H9 (cell line): ENCODE measurements around the gene BRAT1. TPM values are rescaled to one million over a fixed set of nuclear protein-coding genes. Genes with fewer than 3 reads are reported as not detected.

ENCODE experiments used
- DNase-seq: peaks from one replicate; pipeline ENCODE4 v3.0.0-alpha.2; 2017
- H2AFZ ChIP-seq: one replicate; pipeline ENCODE4 v1.6.1; 2013; ENCODE audit warnings: mild to moderate bottlenecking, low read length, control low read depth, moderate library complexity
- H2AK5ac ChIP-seq: 2 replicates; pipeline ENCODE4 v1.6.1; 2013; ENCODE audit warnings: low read length, control low read depth, mixed read lengths; ENCODE audit not compliant: insufficient read length
- H2BK120ac ChIP-seq: one replicate; pipeline ENCODE4 v1.6.1; 2013; ENCODE audit warnings: low read depth, mild to moderate bottlenecking, low read length, control low read depth, inconsistent platforms; ENCODE audit not compliant: poor library complexity, severe bottlenecking
- H2BK12ac ChIP-seq: 2 replicates; pipeline ENCODE4 v1.6.1; 2013; ENCODE audit warnings: low read length, control low read depth, mixed read lengths, low read depth; ENCODE audit not compliant: insufficient read length
- H2BK15ac ChIP-seq: 2 replicates; pipeline ENCODE4 v1.6.1; 2013; ENCODE audit warnings: low read depth, low read length, control low read depth
- H2BK20ac ChIP-seq: one replicate; pipeline ENCODE4 v1.6.1; 2013; ENCODE audit warnings: low read depth, mild to moderate bottlenecking, low read length, control low read depth, inconsistent platforms; ENCODE audit not compliant: poor library complexity, severe bottlenecking
- H2BK5ac ChIP-seq: 2 replicates; pipeline ENCODE4 v1.6.1; 2013; ENCODE audit warnings: low read length, control low read depth, mixed read lengths; ENCODE audit not compliant: insufficient read length
- H3K14ac ChIP-seq: 2 replicates; pipeline ENCODE4 v1.6.1; 2013; ENCODE audit warnings: low read length, control low read depth; ENCODE audit not compliant: insufficient read depth
- H3K18ac ChIP-seq: 2 replicates; pipeline ENCODE4 v1.6.1; 2013; ENCODE audit warnings: low read depth, mild to moderate bottlenecking, mixed read lengths, low read length, control low read depth; ENCODE audit not compliant: insufficient read length
- H3K23ac ChIP-seq: 2 replicates; pipeline ENCODE4 v1.6.1; 2013; ENCODE audit warnings: low read length, control low read depth, mixed read lengths, low read depth; ENCODE audit not compliant: insufficient read length
- H3K23me2 ChIP-seq: 2 replicates; pipeline ENCODE4 v1.6.1; 2013; ENCODE audit warnings: low read depth, mild to moderate bottlenecking, mixed read lengths, low read length, control low read depth; ENCODE audit not compliant: insufficient read length, poor library complexity, severe bottlenecking
- H3K27ac ChIP-seq: 2 replicates; pipeline ENCODE4 v1.5.1; 2013; ENCODE audit warnings: low read length, control low read depth, mixed read lengths, low read depth; ENCODE audit not compliant: insufficient read length
- H3K27me3 ChIP-seq: 2 replicates; pipeline ENCODE4 v1.6.1; 2013; ENCODE audit warnings: low read length, control low read depth, inconsistent platforms; ENCODE audit not compliant: insufficient read depth
- H3K4ac ChIP-seq: 2 replicates; pipeline ENCODE4 v1.6.1; 2013; ENCODE audit warnings: low read depth, mild to moderate bottlenecking, control low read depth, inconsistent platforms, low read length, moderate library complexity
- H3K4me1 ChIP-seq: 2 replicates; pipeline ENCODE4 v1.6.1; 2013; ENCODE audit warnings: low read length, control low read depth, inconsistent platforms; ENCODE audit not compliant: insufficient read depth
- H3K4me2 ChIP-seq: 2 replicates; pipeline ENCODE4 v1.6.1; 2013; ENCODE audit warnings: low read length, control low read depth, mixed read lengths; ENCODE audit not compliant: insufficient read length, insufficient read depth
- H3K56ac ChIP-seq: 2 replicates; pipeline ENCODE4 v1.6.1; 2013; ENCODE audit warnings: low read depth, mild to moderate bottlenecking, mixed read lengths, low read length, control low read depth; ENCODE audit not compliant: insufficient read length
- H3K79me1 ChIP-seq: 2 replicates; pipeline ENCODE4 v1.6.1; 2013; ENCODE audit warnings: low read depth, mild to moderate bottlenecking, moderate library complexity, low read length, control low read depth, inconsistent platforms; ENCODE audit not compliant: insufficient read depth, poor library complexity, severe bottlenecking
- H3K79me2 ChIP-seq: 2 replicates; pipeline ENCODE4 v1.6.1; 2013; ENCODE audit warnings: low read length, control low read depth, inconsistent platforms; ENCODE audit not compliant: insufficient read depth
- H3K9ac ChIP-seq: 2 replicates; pipeline ENCODE4 v1.6.1; 2013; ENCODE audit warnings: low read length, control low read depth, mixed read lengths; ENCODE audit not compliant: insufficient read length; ENCODE audit errors: extremely low read depth
- H3K9me3 ChIP-seq: one replicate; pipeline ENCODE4 v1.6.1; 2013; ENCODE audit warnings: low read depth, low read length, inconsistent platforms; ENCODE audit not compliant: control insufficient read depth
- H3T11ph ChIP-seq: one replicate; pipeline ENCODE4 v1.6.1; 2013; ENCODE audit warnings: mild to moderate bottlenecking, low read length, control low read depth, inconsistent platforms
- H4K20me1 ChIP-seq: one replicate; pipeline ENCODE4 v1.6.1; 2013; ENCODE audit not compliant: control insufficient read depth, insufficient read length, insufficient read depth
- H4K5ac ChIP-seq: 2 replicates; pipeline ENCODE4 v1.6.1; 2013; ENCODE audit warnings: low read depth, mild to moderate bottlenecking, mixed read lengths, low read length, control low read depth; ENCODE audit not compliant: insufficient read length
- H4K8ac ChIP-seq: replicated peaks from 2 replicates; pipeline ENCODE4 v1.6.1; 2013; ENCODE audit warnings: low read length, control low read depth, mixed read lengths, low read depth; ENCODE audit not compliant: insufficient read length
- H4K91ac ChIP-seq: 2 replicates; pipeline ENCODE4 v1.6.1; 2013; ENCODE audit warnings: low read depth, mild to moderate bottlenecking, moderate library complexity, mixed read lengths, low read length, control low read depth; ENCODE audit not compliant: insufficient read length
- H3K27ac Mint-ChIP-seq, 3 experiments: 2 replicates in 2 of 3; 3 replicates in 1 of 3; pipeline ENCODE4 v1.8.0; 2020 to 2021; ENCODE audit warnings: mixed read lengths in 3 of 3, mild to moderate bottlenecking in 1 of 3, moderate library complexity in 1 of 3
- H3K27me3 Mint-ChIP-seq: 2 replicates; pipeline ENCODE4 v1.8.0; 2021; ENCODE audit warnings: low read depth, mild to moderate bottlenecking, moderate library complexity, mixed read lengths
- H3K36me3 Mint-ChIP-seq, 3 experiments: 2 replicates in 2 of 3; 3 replicates in 1 of 3; pipeline ENCODE4 v1.8.0; 2020 to 2021; ENCODE audit warnings: low read depth in 3 of 3, mixed read lengths in 3 of 3; ENCODE audit not compliant: insufficient read depth in 1 of 3
- H3K4me1 Mint-ChIP-seq, 2 experiments: 2 replicates each; pipeline ENCODE4 v1.8.0; 2020; ENCODE audit warnings: mixed read lengths in 2 of 2
- H3K4me3 Mint-ChIP-seq, 2 experiments: 2 replicates in 1 of 2; 3 replicates in 1 of 2; pipeline ENCODE4 v1.8.0; 2020 to 2021; ENCODE audit warnings: mild to moderate bottlenecking in 2 of 2, mixed read lengths in 2 of 2, moderate library complexity in 1 of 2
- H3K9me3 Mint-ChIP-seq, 2 experiments: 2 replicates in 1 of 2; 3 replicates in 1 of 2; pipeline ENCODE4 v1.8.0; 2020; ENCODE audit warnings: mild to moderate bottlenecking in 2 of 2, mixed read lengths in 2 of 2, moderate library complexity in 1 of 2
- WGBS: extraction: QIAGEN DNeasy Blood & Tissue Kit; methylation state at CpG from one replicate; pipeline ENCODE4 v1.1.7; 2013; ENCODE audit warnings: missing lambda C conversion rate, low lambda C conversion rate, mixed read lengths; ENCODE audit not compliant: insufficient read length; ENCODE audit errors: extremely low coverage; 5-methylcytosine and 5-hydroxymethylcytosine counted together
- total RNA-seq: library from RNA; stranded (reverse); gene quantifications from 2 replicates; pipeline ENCODE4 v1.2.1, GENCODE V29; 2021
- TF ChIP-seq, protein P1 (sequence below): fragments of 200-600 bp; sonication (generic); conservative IDR thresholded peaks from 3 replicates; pipeline ENCODE4 v1.8.0; 2021; ENCODE audit warnings: antibody characterized with exemption, mild to moderate bottlenecking

The BRAT1 gene
- total RNA-seq, 1 experiment from 2014 or later: 41.2 TPM

DNA sequence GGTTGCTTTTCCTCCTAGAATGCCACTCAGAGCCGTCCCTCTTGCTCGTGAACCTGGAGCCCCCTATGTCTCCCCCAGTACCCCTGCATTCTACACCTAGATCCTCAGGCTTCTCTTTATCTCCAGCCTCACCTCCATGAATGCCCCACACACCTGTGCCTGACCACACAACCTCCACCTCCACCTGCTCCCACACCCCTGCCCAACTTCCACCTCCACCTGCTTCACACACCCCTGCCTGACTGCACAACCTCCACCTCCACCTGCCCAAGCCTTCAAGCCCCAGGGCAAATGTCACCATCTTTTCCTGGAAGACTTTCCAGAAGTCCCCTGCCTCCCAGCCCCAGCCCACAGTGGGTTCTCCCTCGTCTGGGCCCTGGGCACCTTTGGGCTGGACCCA is 42.6 kb downstream of the BRAT1 start:
- Histone ChIP-seq H3K4ac (no peak overlapping the region), H2AK5ac (no peak overlapping the region), H3K79me1 (no peaks in the 10 kb centered on the region), H2AFZ (no peak overlapping the region), H3K4me1 (peaks cover 3% of the 10 kb centered on the region; the same call in 1 of the 2 replicates), H3K4me2 (no peak overlapping the region), H4K5ac (no peak overlapping the region), H2BK20ac (no peak overlapping the region), H3K27ac (no peak overlapping the region), H3K14ac (no peak overlapping the region), H2BK15ac (no peak overlapping the region), H4K91ac (no peak overlapping the region), H4K20me1 (no peaks in the 10 kb centered on the region), H2BK5ac (no peak overlapping the region), H3K79me2 (no peaks in the 10 kb centered on the region), H4K8ac (no peak overlapping the region), H3K23ac (no peak overlapping the region), H3K56ac (no peak overlapping the region), H2BK12ac (no peak overlapping the region), H3K23me2 (no peaks in the 10 kb centered on the region), H3K9me3 (no peaks in the 10 kb centered on the region), H3K18ac (no peak overlapping the region), H3K9ac (no peak overlapping the region), H3K27me3 (no peaks in the 10 kb centered on the region), H2BK120ac (no peak overlapping the region), H3T11ph (no peak overlapping the region)
- Mint-ChIP-seq H3K4me3 (no peak overlapping the region; a peak in 1 of 5 replicates), H3K4me1 (peaks cover 24 to 41% of the 10 kb centered on the region in 2 experiments), H3K9me3 (no peaks in the 10 kb centered on the region), H3K27me3 (peaks cover 8% of the 10 kb centered on the region), H3K27ac (peak overlapping the region in 1 of 3 experiments; percentile 18; a peak in 2 of 7 replicates), H3K36me3 (no peaks in the 10 kb centered on the region)
- DNase-seq: no peak
- TF ChIP-seq, protein P1, sequence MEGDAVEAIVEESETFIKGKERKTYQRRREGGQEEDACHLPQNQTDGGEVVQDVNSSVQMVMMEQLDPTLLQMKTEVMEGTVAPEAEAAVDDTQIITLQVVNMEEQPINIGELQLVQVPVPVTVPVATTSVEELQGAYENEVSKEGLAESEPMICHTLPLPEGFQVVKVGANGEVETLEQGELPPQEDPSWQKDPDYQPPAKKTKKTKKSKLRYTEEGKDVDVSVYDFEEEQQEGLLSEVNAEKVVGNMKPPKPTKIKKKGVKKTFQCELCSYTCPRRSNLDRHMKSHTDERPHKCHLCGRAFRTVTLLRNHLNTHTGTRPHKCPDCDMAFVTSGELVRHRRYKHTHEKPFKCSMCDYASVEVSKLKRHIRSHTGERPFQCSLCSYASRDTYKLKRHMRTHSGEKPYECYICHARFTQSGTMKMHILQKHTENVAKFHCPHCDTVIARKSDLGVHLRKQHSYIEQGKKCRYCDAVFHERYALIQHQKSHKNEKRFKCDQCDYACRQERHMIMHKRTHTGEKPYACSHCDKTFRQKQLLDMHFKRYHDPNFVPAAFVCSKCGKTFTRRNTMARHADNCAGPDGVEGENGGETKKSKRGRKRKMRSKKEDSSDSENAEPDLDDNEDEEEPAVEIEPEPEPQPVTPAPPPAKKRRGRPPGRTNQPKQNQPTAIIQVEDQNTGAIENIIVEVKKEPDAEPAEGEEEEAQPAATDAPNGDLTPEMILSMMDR: no peak
- no CpG with 5 or more reads among the region's 3 CpGs for WGBS
